Thoracic aorta (tissue), 2 donors: Measurements from ENCODE around the gene ART1. TPM values are rescaled to one million over a fixed set of nuclear protein-coding genes. Genes with fewer than 3 reads are reported as not detected.

ENCODE experiments used
- ATAC-seq: fragments of 150-250 bp; one replicate; pipeline ENCODE4 v1.8.0; 2017; ENCODE audit warnings: low read depth; ENCODE audit not compliant: insufficient number of reproducible peaks, low FRiP score
- DNase-seq: peaks from one replicate; pipeline ENCODE4 v3.0.0-alpha.2; 2020; ENCODE audit warnings: low spot score
- H3K27ac ChIP-seq, 2 donors: fragments of 200-600 bp; sonication (generic); 1 replicate in 1 of 2; 2 replicates in 1 of 2; pipeline ENCODE4 v1.5.1; 2016; ENCODE audit warnings: mild to moderate bottlenecking in 2 of 2, moderate library complexity in 2 of 2
- H3K27me3 ChIP-seq: fragments of 200-600 bp; sonication (generic); replicated peaks from 2 replicates; pipeline ENCODE4 v1.6.0; 2016; ENCODE audit warnings: mild to moderate bottlenecking; ENCODE audit not compliant: insufficient read depth
- H3K36me3 ChIP-seq: fragments of 200-600 bp; sonication (generic); one replicate; pipeline ENCODE4 v1.5.1; 2016
- H3K4me1 ChIP-seq, 2 donors: fragments of 200-600 bp; sonication (generic); 1 replicate in 1 of 2; 2 replicates in 1 of 2; pipeline versions ENCODE4 v1.5.1 to v1.6.0; 2016; ENCODE audit warnings: low read depth in 2 of 2, mild to moderate bottlenecking in 1 of 2; ENCODE audit not compliant: control insufficient read depth in 1 of 2
- H3K4me3 ChIP-seq: fragments of 200-600 bp; sonication (generic); 2 replicates; pipeline ENCODE4 v1.5.1; 2016; ENCODE audit warnings: mild to moderate bottlenecking
- H3K9me3 ChIP-seq: fragments of 200-600 bp; sonication (generic); 2 replicates; pipeline ENCODE4 v1.5.1; 2016
- total RNA-seq, 2 donors: library from RNA; depleted of rRNA; stranded (reverse); fragments of >200 nt; gene quantifications; one replicate each; pipeline versions ENCODE4 v1.1.0 to v1.2.3, GENCODE V29; 2016
- TF ChIP-seq, protein P1 (sequence below): fragments of 200-600 bp; sonication (generic); IDR thresholded peaks from one replicate; pipeline ENCODE4 v1.5.1; 2019; ENCODE audit warnings: antibody characterized with exemption

Gene ART1
- total RNA-seq, 2 donors from 2014 or later: not detected

DNA sequence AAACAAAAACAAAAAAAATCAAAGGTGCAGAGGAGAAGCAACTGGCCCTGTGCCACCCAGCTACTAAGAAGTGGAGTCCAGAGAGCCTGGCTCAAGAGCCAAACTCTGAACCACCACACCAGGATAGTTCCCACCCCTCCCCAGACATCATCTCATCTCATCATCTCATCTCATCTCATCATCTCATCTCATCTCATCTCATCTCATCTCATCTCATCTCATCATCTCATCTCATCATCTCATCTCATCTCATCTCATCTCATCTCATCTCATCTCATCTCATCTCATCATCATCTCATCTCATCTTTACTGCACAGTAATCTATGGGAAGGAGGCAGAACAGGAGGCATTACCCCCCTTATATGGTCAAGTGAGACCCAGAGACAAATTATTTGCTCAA, 17.9 kb downstream of the ART1 start:
- Histone ChIP-seq H3K27me3 (no peaks in the 10 kb centered on the region), H3K9me3 (no peaks in the 10 kb centered on the region), H3K4me1 (no peaks in the 10 kb centered on the region), H3K4me3 (no peak overlapping the region), H3K36me3 (peaks cover 6% of the 10 kb centered on the region), H3K27ac (no peak overlapping the region)
- ATAC-seq: no peak
- no peak for DNase-seq
- TF ChIP-seq, protein P1, sequence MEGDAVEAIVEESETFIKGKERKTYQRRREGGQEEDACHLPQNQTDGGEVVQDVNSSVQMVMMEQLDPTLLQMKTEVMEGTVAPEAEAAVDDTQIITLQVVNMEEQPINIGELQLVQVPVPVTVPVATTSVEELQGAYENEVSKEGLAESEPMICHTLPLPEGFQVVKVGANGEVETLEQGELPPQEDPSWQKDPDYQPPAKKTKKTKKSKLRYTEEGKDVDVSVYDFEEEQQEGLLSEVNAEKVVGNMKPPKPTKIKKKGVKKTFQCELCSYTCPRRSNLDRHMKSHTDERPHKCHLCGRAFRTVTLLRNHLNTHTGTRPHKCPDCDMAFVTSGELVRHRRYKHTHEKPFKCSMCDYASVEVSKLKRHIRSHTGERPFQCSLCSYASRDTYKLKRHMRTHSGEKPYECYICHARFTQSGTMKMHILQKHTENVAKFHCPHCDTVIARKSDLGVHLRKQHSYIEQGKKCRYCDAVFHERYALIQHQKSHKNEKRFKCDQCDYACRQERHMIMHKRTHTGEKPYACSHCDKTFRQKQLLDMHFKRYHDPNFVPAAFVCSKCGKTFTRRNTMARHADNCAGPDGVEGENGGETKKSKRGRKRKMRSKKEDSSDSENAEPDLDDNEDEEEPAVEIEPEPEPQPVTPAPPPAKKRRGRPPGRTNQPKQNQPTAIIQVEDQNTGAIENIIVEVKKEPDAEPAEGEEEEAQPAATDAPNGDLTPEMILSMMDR: no peak

DNA sequence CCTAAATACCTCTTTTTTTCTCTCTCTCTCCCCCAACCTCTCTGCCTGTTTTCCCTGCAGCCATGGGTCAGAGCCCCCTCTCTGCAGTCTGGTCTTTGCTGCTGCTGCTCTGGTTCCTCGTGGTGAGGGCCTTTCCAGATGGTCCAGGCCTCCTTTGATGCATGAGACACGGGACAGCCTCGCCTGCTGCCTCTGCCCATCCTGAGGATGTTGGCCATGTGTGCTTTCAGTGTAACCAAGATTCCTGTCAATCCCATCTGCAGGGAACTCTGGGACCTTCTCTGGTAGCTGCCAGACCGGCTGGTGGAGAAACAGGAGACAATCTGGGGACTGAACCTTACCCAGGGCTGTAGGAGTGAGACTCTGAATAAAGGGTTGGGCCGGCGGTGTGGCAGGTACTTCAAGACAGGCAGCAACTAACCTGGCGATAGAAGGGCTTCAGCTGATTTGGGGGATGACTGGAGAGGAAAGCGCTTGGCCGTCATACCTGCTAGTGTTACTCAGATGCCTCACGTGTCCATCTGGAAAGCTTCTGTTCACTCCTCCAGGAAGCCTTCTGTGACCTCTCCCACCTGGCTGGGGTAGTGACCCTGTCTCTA, 19.2 kb downstream of the ART1 start:
- H3K4me3 ChIP-seq: no peak overlapping the region
- peaks cover 6% of the 10 kb centered on the region for H3K36me3 ChIP-seq
- no peaks in the 10 kb centered on the region for H3K9me3 ChIP-seq
- H3K4me1 ChIP-seq: no peaks in the 10 kb centered on the region
- no peak for DNase-seq
- TF ChIP-seq, protein P1: no peak
- no peak for ATAC-seq
- H3K27ac ChIP-seq: no peak overlapping the region
- no peaks in the 10 kb centered on the region for H3K27me3 ChIP-seq

DNA sequence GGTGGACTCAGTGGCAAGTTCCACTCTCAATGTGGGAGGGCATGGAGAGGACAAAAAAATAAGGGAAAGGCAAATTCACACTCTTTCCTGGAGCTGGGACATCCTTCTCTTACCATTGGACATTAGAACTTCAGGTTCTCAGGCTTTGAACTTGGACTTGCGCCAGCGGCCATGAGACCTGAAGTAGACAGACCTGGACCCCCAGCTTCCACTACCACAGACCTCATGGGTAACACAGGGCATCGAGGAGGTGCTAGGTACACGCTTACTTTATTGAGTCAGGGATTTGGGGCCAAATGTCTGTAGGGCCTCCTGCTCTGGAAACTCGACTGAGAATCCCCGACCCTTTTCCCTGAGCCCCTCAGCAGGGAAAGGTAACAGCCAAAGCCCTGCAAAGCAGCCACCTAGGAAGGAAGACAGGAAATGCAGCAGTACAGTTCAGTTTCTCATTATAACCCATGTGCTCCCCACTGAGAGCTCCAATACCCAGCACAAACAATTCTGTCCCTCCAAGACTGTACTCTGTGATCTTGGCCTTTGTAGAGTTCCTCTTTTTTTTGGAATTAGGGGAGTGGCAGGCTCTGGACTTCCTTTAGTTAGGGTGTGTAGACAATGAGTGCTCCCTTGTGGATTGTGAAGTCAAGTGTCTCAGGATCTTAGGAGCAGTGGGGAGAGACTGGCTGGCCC, 20.6 kb downstream of the ART1 start:
- Histone ChIP-seq H3K36me3 (peaks cover 12% of the 10 kb centered on the region), H3K27ac (no peak overlapping the region), H3K4me3 (no peak overlapping the region), H3K4me1 (no peaks in the 10 kb centered on the region), H3K27me3 (no peaks in the 10 kb centered on the region), H3K9me3 (no peaks in the 10 kb centered on the region)
- DNase-seq (no peak), ATAC-seq (no peak)
- TF ChIP-seq, protein P1: no peak

DNA sequence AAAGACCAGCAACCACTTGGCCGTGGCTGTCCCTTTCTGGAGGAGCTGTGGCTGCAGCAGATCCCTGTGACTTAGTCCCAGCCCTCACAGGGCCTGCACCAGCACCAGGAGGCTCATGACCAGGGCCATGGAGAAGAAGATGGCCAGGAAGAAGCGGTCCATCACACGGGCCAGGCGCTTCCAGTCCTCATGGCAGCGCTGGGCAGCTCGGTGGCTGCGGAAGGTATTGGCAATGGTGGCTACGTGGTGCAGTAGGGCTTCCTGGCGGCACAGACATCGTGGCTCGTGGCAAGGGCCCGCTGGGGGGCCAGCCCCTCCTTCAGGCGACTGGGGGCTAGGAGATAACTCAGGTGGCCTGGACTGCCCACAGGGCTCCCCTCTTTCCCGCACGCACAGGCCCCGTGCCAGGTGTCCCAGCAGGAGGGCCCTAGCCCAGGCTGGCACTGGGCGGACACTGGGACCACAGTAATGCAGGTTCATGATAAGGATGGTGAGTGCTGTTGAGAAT, 21.1 kb downstream of the ART1 start:
- Histone ChIP-seq H3K4me1 (no peaks in the 10 kb centered on the region), H3K27me3 (no peaks in the 10 kb centered on the region), H3K4me3 (no peak overlapping the region), H3K9me3 (no peaks in the 10 kb centered on the region), H3K36me3 (peaks cover 16% of the 10 kb centered on the region), H3K27ac (no peak overlapping the region)
- TF ChIP-seq, protein P1: no peak
- ATAC-seq (no peak), DNase-seq (no peak)

DNA sequence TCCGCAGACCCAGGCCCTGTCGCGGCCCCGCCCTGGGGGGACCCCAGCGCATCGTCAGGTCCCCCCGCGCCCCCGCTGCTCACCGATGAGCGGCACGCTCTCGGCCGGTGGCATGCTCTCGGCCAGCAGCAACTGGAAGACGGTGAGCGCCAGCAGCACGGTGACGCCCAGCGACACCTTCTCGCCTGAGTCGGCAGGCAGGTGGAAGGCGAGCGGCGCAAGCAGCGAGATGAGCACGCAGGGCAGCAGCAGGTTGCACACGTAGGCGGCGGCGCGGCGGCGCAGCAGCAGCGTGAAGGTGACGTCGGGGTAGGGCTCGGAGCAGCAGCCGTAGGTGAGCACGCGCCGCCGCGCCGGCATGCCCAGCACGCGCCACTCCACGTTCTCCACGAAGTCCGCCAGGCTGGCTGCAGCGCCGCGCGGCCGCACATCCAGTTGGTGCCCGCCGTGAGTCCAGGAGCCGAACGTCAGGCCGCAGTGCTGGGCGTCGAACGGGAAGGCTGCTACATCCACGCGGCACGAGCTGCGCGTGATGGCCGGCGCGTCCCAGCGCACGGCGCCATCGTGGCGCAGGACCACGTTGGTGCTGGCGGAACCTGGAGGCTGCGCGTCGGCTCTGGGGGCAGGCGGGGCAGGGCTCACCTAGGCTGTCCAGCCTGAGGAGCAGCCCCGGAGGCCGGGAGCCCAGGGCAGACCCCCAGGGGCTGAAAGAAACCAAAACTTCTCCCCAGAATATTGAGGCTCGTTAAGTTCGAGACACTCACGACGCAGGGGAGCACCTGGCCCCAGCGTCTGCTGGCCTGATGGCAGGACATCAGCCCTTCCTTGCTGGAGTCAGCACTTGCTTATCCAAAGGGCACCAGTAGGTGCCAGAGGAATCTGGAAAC, 22.5 kb downstream of the ART1 start:
- H3K9me3 ChIP-seq: no peaks in the 10 kb centered on the region
- H3K36me3 ChIP-seq: peaks cover 20% of the 10 kb centered on the region
- no peaks in the 10 kb centered on the region for H3K4me1 ChIP-seq
- TF ChIP-seq, protein P1: no peak
- H3K27ac ChIP-seq: no peak overlapping the region
- no peak overlapping the region for H3K4me3 ChIP-seq
- H3K27me3 ChIP-seq: no peaks in the 10 kb centered on the region
- DNase-seq: no peak
- ATAC-seq: no peak
